Osteoblast (primary cell): Measurements from ENCODE around the gene HDAC7. TPM values are rescaled to one million over a fixed set of nuclear protein-coding genes. Genes with fewer than 3 reads are reported as not detected.

Experiments
- DNase-seq: peaks from one replicate; pipeline ENCODE4 v3.0.0; 2011; ENCODE audit warnings: low spot score, mixed read lengths; ENCODE audit not compliant: insufficient read length; ENCODE audit errors: missing footprints
- H2AFZ ChIP-seq: 2 replicates; pipeline ENCODE4 v1.6.0; 2011; ENCODE audit warnings: mild to moderate bottlenecking, low read length
- H3K27ac ChIP-seq: 2 replicates; pipeline ENCODE4 v1.5.1; 2011; ENCODE audit warnings: mild to moderate bottlenecking, low read depth, low read length, moderate library complexity
- H3K27me3 ChIP-seq: 2 replicates; pipeline ENCODE4 v1.6.0; 2012; ENCODE audit warnings: mild to moderate bottlenecking, control low read depth, inconsistent platforms, low read length, moderate library complexity; ENCODE audit not compliant: insufficient read depth
- H3K36me3 ChIP-seq: 2 replicates; pipeline ENCODE4 v1.5.1; 2011; ENCODE audit warnings: mild to moderate bottlenecking, low read length, control low read depth, moderate library complexity; ENCODE audit not compliant: insufficient read depth
- H3K4me1 ChIP-seq: 2 replicates; pipeline ENCODE4 v1.5.1; 2011; ENCODE audit warnings: mild to moderate bottlenecking, low read length, control low read depth, moderate library complexity; ENCODE audit not compliant: insufficient read depth
- H3K4me2 ChIP-seq: 2 replicates; pipeline ENCODE4 v1.6.0; 2011; ENCODE audit warnings: mild to moderate bottlenecking, low read length; ENCODE audit not compliant: insufficient read depth
- H3K4me3 ChIP-seq: fragments of 200-600 bp; sonication (generic); 3 replicates; pipeline ENCODE4 v1.5.1; 2012; ENCODE audit warnings: mild to moderate bottlenecking, low read length, inconsistent platforms; ENCODE audit not compliant: insufficient read depth
- H3K79me2 ChIP-seq: 2 replicates; pipeline ENCODE4 v1.6.0; 2012; ENCODE audit warnings: mild to moderate bottlenecking, low read length, control low read depth, inconsistent platforms; ENCODE audit not compliant: insufficient read depth
- H3K9me3 ChIP-seq: 2 replicates; pipeline ENCODE4 v1.5.1; 2011; ENCODE audit warnings: low read depth, low read length, control low read depth
- H4K20me1 ChIP-seq: 2 replicates; pipeline ENCODE4 v1.6.0; 2012; ENCODE audit warnings: mild to moderate bottlenecking, low read length, control low read depth; ENCODE audit not compliant: insufficient read depth
- total RNA-seq: library from RNA; depleted of rRNA; stranded (reverse); fragments of >200 nt; gene quantifications from 2 replicates; pipeline ENCODE4 v1.2.3, GENCODE V29; 2012
- TF ChIP-seq, protein P1 (sequence below): IDR thresholded peaks from 2 replicates; pipeline ENCODE4 v1.5.1; 2011; ENCODE audit warnings: mild to moderate bottlenecking, low read depth, low read length, moderate library complexity; ENCODE audit errors: extremely low read depth

The HDAC7 gene
- total RNA-seq, 1 donor = 41.3 TPM

DNA sequence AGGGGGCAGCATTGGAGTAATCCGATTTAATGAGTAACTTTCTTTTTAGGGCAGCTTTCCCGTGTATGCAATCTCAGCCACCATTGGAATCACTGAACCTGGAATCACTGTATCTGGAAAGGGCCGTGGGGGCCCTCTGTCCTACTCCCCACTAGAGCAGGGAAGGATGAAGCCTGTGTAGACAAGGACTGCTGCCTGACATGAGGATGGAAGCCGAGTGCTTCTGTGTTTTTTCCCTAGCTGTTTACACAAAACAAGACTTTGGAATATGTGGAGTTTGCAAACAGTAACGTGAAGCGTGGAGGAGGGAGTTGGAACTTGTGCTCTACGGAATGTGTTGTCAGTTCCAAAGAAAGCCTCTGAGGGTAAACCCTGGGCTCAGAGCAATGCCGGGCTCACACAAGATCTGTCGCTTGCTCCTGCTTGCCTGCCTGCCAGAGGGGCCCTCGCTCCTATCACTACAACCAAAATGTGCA, 32.4 kb upstream of the HDAC7 start:
- H2AFZ ChIP-seq = no peak overlapping the region
- H3K36me3 ChIP-seq = peaks cover 43% of the 10 kb centered on the region
- no peak overlapping the region for H3K4me2 ChIP-seq

DNA sequence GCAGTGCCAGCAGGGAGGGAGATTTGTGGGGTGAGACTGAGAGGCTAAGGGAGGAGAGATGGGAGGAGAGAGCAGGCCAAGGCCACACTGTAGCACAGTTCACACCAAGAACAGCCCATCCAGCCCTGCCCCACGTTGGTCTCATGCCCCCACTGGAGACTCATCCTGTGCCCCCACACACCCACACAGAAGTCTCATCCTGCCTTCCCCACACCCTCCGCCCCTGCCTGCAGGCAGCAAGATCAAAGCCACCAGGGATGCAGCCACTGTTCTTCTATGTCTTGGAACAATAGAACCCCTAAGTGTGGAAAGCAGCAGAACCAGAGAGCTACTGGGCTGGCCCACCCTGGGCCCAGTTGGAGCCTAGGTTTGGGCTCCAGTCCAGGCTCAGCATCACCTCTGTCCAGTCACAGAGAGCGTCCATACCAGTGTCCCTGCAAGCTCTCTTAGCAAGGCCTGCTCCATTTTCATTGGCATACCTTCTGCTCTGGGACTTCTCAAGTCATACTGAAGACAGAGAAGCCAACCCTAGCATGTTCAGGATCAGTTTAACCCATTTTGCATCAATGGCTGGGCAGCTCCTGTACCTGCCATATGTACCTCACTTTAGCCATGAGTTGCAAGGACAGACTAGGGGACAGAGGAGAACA, 31.7 kb upstream of the HDAC7 start:
- Histone ChIP-seq H3K79me2 (no peaks in the 10 kb centered on the region), H2AFZ (no peak overlapping the region), H3K4me2 (no peak overlapping the region), H3K9me3 (no peaks in the 10 kb centered on the region), H3K4me3 (no peak overlapping the region), H3K4me1 (no peaks in the 10 kb centered on the region), H3K27me3 (no peaks in the 10 kb centered on the region), H4K20me1 (no peaks in the 10 kb centered on the region), H3K27ac (no peak overlapping the region), H3K36me3 (peaks cover 43% of the 10 kb centered on the region)
- TF ChIP-seq, protein P1, sequence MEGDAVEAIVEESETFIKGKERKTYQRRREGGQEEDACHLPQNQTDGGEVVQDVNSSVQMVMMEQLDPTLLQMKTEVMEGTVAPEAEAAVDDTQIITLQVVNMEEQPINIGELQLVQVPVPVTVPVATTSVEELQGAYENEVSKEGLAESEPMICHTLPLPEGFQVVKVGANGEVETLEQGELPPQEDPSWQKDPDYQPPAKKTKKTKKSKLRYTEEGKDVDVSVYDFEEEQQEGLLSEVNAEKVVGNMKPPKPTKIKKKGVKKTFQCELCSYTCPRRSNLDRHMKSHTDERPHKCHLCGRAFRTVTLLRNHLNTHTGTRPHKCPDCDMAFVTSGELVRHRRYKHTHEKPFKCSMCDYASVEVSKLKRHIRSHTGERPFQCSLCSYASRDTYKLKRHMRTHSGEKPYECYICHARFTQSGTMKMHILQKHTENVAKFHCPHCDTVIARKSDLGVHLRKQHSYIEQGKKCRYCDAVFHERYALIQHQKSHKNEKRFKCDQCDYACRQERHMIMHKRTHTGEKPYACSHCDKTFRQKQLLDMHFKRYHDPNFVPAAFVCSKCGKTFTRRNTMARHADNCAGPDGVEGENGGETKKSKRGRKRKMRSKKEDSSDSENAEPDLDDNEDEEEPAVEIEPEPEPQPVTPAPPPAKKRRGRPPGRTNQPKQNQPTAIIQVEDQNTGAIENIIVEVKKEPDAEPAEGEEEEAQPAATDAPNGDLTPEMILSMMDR = no peak
- no peak for DNase-seq

More for the DNA sequence above, 32.4 kb upstream of the HDAC7 start:
- no peak overlapping the region for H3K27ac ChIP-seq
- TF ChIP-seq, protein P1 = no peak
- DNase-seq = no peak
- H3K4me3 ChIP-seq = no peak overlapping the region
- no peaks in the 10 kb centered on the region for H3K27me3 ChIP-seq
- H4K20me1 ChIP-seq = no peaks in the 10 kb centered on the region
- no peaks in the 10 kb centered on the region for H3K9me3 ChIP-seq
- no peaks in the 10 kb centered on the region for H3K79me2 ChIP-seq
- H3K4me1 ChIP-seq = no peaks in the 10 kb centered on the region

DNA sequence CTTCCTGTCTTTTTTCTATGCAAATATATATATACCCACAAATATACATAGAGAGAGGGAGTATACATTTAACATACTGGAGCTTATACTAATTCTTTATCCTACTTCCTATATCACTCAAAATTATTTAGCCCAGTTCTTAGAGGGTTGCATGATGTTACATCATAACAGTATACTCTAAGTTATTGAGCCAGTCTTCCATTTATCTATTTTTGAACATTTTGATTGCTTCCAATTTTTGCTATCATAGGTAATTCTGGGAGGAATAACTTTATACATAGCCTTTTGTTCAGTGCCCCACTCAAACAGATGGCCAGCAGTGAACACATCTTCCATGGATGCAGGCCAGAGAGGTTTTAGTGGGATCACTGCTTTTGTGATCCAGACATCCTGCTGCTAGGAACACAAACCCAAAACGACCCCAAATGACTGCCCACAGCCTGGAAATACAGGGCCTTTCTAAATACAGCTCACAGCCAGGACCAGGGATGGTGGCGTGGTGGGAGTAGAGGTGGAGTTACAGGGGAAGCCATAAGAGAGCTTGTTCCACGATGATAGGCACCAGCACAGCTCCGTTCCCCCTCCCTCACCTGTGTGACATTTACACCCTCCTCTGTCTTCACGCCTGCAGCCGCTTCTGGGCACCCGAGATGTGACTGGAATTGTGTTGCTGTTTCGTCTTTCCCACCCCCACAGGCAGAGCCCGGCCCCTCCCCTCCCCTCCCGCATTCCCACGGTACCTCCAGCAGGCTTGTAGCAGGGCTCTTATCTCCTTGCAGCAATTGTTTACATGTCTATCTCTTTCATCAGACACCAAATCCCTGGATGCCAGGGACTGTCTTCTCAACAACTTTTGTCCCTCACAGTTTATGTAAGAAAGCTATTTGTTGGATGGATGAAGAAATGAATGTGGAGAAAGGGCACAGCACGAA, 30.7 kb upstream of the HDAC7 start:
- no peaks in the 10 kb centered on the region for H3K9me3 ChIP-seq
- H3K4me3 ChIP-seq = no peak overlapping the region
- no peak for DNase-seq
- no peak overlapping the region for H3K27ac ChIP-seq
- no peaks in the 10 kb centered on the region for H3K4me1 ChIP-seq
- peaks cover 44% of the 10 kb centered on the region for H3K36me3 ChIP-seq
- H2AFZ ChIP-seq = no peak overlapping the region
- no peaks in the 10 kb centered on the region for H4K20me1 ChIP-seq
- no peaks in the 10 kb centered on the region for H3K79me2 ChIP-seq
- H3K27me3 ChIP-seq = no peaks in the 10 kb centered on the region
- TF ChIP-seq, protein P1 = no peak
- no peak overlapping the region for H3K4me2 ChIP-seq

DNA sequence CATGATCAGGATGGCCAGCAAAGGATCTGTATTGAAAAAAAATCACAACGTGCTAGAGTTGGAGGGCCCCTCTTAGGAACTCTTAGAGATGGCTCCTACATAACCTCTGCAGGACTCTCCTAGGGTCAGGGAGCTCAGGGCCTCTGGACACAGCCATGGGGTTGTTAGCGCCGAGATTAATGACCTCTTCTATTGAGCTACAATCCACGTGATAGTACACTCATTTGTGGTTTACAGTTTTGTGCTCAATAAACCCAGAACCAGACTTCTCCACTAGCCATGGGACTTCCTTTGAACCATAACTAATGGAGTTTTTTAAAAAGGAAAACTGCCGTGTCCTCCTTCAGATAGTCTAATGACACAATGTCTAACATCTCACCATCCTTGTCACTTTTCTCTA, 29.6 kb upstream of the HDAC7 start:
- no peak for DNase-seq
- TF ChIP-seq, protein P1 = no peak
- Histone ChIP-seq H3K4me3 (no peak overlapping the region), H3K36me3 (peaks cover 44% of the 10 kb centered on the region), H3K27me3 (no peaks in the 10 kb centered on the region), H3K79me2 (no peaks in the 10 kb centered on the region), H3K9me3 (no peaks in the 10 kb centered on the region), H2AFZ (no peak overlapping the region), H3K4me1 (no peaks in the 10 kb centered on the region), H3K27ac (no peak overlapping the region), H3K4me2 (no peak overlapping the region), H4K20me1 (peaks cover 4% of the 10 kb centered on the region)
